ENCODE measurements around the gene CHD9.

DNA sequence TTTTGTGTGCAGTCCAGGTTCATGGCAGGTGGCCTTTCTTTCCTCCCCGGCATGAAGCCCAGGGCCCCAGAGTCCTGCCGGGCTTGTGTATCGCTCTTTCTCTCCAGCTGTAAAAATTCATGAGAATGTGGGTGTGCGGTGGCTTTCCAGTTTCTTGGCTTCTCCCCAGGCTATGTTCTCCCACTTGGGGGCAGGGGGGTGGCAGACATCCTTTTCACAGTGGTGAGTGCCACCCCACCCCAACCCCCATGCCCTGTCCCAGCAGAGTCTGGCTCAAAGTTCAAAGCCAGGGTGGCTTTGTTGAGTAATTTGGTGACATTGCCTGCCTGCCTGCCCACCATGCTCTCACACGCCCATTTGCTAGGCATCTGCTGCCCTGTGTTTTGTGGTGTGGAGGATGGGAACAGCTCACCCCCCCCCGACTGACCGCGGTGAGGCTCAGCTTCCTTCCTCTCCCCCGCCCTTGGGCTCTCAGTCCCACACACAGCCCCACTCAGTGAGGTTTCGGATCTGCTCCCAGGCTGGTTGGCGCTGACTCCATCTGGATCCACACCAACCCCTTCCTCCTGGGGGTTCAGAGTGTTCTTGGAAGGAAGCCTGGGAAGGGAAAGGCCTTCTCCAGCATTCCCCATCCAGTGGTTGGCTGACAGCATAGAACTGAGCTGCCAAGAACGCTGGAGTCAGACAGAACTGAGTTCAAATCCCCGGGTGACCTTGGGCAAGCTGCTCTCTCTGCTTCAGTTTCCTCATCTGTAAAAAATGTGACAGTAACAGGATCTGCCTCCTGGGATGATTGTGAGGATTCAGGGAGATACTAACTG is 36.0 kb downstream of the CHD9 start:
- TF ChIP-seq CTCF (conservative IDR thresholded peaks at IDR 0.05) (no peak), ZFX (IDR thresholded peaks at IDR 0.05) (no peak)

Measured in C4-2B (cell line).